ENCODE data around the gene KRT35. TPM values are rescaled to one million over a fixed set of nuclear protein-coding genes. Genes with fewer than 3 reads are reported as not detected.

The KRT35 gene
- total and polyA plus RNA-seq, 2 experiments from 2014 or later, result not detected

GRCh38 chr17:41433586-41433985 lies 47.4 kb downstream of the KRT35 start:
- TF ChIP-seq ZNF331 (CRISPR knock-in tag; IDR thresholded peaks at IDR 0.05; ENCODE audit: low read depth) (no peak), ZNF462 (CRISPR knock-in tag; IDR thresholded peaks at IDR 0.05) (no peak), EZH2phosphoT487 (IDR thresholded peaks at IDR 0.05; ENCODE audit: unreplicated experiment) (no peak), EZH2 (IDR thresholded peaks at IDR 0.05; ENCODE audit: low read depth, unreplicated experiment) (no peak), STAT1 (IDR thresholded peaks at IDR 0.05; ENCODE audit: unreplicated experiment) (no peak), ETS1 (IDR thresholded peaks at IDR 0.05) (no peak), NANOG (IDR thresholded peaks at IDR 0.05; ENCODE audit: borderline replicate concordance) (no peak), ZNF114 (CRISPR knock-in tag; IDR thresholded peaks at IDR 0.05) (no peak), JUNB (IDR thresholded peaks at IDR 0.05; ENCODE audit: unreplicated experiment) (no peak), POLR2AphosphoS5 (IDR thresholded peaks at IDR 0.05; ENCODE audit: low read depth) (no peak)
- TF ChIP-seq, protein P1, sequence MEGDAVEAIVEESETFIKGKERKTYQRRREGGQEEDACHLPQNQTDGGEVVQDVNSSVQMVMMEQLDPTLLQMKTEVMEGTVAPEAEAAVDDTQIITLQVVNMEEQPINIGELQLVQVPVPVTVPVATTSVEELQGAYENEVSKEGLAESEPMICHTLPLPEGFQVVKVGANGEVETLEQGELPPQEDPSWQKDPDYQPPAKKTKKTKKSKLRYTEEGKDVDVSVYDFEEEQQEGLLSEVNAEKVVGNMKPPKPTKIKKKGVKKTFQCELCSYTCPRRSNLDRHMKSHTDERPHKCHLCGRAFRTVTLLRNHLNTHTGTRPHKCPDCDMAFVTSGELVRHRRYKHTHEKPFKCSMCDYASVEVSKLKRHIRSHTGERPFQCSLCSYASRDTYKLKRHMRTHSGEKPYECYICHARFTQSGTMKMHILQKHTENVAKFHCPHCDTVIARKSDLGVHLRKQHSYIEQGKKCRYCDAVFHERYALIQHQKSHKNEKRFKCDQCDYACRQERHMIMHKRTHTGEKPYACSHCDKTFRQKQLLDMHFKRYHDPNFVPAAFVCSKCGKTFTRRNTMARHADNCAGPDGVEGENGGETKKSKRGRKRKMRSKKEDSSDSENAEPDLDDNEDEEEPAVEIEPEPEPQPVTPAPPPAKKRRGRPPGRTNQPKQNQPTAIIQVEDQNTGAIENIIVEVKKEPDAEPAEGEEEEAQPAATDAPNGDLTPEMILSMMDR (conservative IDR thresholded peaks at IDR 0.05; ENCODE audit: low read depth in 2 of 2), result no peak
- TF ChIP-seq, protein P2, sequence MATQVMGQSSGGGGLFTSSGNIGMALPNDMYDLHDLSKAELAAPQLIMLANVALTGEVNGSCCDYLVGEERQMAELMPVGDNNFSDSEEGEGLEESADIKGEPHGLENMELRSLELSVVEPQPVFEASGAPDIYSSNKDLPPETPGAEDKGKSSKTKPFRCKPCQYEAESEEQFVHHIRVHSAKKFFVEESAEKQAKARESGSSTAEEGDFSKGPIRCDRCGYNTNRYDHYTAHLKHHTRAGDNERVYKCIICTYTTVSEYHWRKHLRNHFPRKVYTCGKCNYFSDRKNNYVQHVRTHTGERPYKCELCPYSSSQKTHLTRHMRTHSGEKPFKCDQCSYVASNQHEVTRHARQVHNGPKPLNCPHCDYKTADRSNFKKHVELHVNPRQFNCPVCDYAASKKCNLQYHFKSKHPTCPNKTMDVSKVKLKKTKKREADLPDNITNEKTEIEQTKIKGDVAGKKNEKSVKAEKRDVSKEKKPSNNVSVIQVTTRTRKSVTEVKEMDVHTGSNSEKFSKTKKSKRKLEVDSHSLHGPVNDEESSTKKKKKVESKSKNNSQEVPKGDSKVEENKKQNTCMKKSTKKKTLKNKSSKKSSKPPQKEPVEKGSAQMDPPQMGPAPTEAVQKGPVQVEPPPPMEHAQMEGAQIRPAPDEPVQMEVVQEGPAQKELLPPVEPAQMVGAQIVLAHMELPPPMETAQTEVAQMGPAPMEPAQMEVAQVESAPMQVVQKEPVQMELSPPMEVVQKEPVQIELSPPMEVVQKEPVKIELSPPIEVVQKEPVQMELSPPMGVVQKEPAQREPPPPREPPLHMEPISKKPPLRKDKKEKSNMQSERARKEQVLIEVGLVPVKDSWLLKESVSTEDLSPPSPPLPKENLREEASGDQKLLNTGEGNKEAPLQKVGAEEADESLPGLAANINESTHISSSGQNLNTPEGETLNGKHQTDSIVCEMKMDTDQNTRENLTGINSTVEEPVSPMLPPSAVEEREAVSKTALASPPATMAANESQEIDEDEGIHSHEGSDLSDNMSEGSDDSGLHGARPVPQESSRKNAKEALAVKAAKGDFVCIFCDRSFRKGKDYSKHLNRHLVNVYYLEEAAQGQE (IDR thresholded peaks at IDR 0.05; ENCODE audit: unreplicated experiment), result no peak
- Histone ChIP-seq H3K27me3 (ENCODE audit: insufficient read depth) (no peaks in the 10 kb centered on the region), H3K79me2 (replicated peaks; ENCODE audit: insufficient read depth) (no peaks in the 10 kb centered on the region), H3K4me1 (ENCODE audit: insufficient read depth) (peaks cover 4% of the 10 kb centered on the region; the same call in 1 of the 2 replicates), H2AFZ (no peak overlapping the region), H3K4me3 (no peak overlapping the region), H3K27ac (ENCODE audit: low read depth) (no peak overlapping the region), H3K36me3 (ENCODE audit: insufficient read depth) (no peaks in the 10 kb centered on the region; the same call in 1 of the 2 replicates), H4K20me1 (replicated peaks; ENCODE audit: insufficient read depth) (no peaks in the 10 kb centered on the region), H3K4me2 (no peak overlapping the region), H3K9me2 (ENCODE audit: insufficient read depth) (no peaks in the 10 kb centered on the region), H3F3A (replicated peaks; ENCODE audit: low read depth) (no peaks in the 10 kb centered on the region)
- Mint-ChIP-seq H3K27me3 (ENCODE audit: insufficient read depth, low read depth, poor library complexity) (peaks cover 3% of the 10 kb centered on the region), H3K36me3 (ENCODE audit: low read depth) (no peaks in the 10 kb centered on the region), H3K9me3 (no peaks in the 10 kb centered on the region), H3K4me1 (peaks cover 4% of the 10 kb centered on the region; the same call in 2 of the 3 replicates), H3K27ac (no peak overlapping the region), H3K4me3 (no peak overlapping the region)
- ATAC-seq (no peak), DNase-seq (ENCODE audit: low spot score) (no peak)

Measured in GM23338 (cell line).